ENCODE measurements around the gene SMIM13. TPM values are rescaled to one million over a fixed set of nuclear protein-coding genes. Genes with fewer than 3 reads are reported as not detected.
A peak's percentile ranks its signal among the peaks of the same experiment; 100 is the strongest.

SMIM13 gene
- total RNA-seq, 1 donor from 2014 or later, result 11.5 TPM

GRCh38 chr6:11171952-11172351, 78.3 kb downstream of the SMIM13 start:
- no peak overlapping the region for H3K27ac Mint-ChIP-seq
- peaks cover 5% of the 10 kb centered on the region for H3K9me3 Mint-ChIP-seq (ENCODE audit: low read depth)
- H3K4me3 Mint-ChIP-seq (ENCODE audit: low read depth), result no peak overlapping the region
- H3K36me3 Mint-ChIP-seq (ENCODE audit: insufficient read depth), result no peaks in the 10 kb centered on the region
- no peak for DNase-seq (ENCODE audit: low spot score, unreplicated experiment)
- peaks cover 4% of the 10 kb centered on the region for H3K27me3 Mint-ChIP-seq
- peaks cover 15% of the 10 kb centered on the region for H3K4me1 Mint-ChIP-seq (ENCODE audit: low read depth)
- TF ChIP-seq CTCF (IDR thresholded peaks at IDR 0.05; ENCODE audit: unreplicated experiment), result no peak

GRCh38 chr6:11172501-11173327, 79.1 kb downstream of the SMIM13 start:
- Mint-ChIP-seq H3K36me3 (ENCODE audit: insufficient read depth) (no peaks in the 10 kb centered on the region), H3K4me1 (ENCODE audit: low read depth) (peaks cover 15% of the 10 kb centered on the region), H3K27me3 (peaks cover 4% of the 10 kb centered on the region), H3K4me3 (ENCODE audit: low read depth) (no peak overlapping the region), H3K9me3 (ENCODE audit: low read depth) (peaks cover 5% of the 10 kb centered on the region), H3K27ac (peak overlapping the region; percentile 50)
- peak; percentile 90 for TF ChIP-seq CTCF (IDR thresholded peaks at IDR 0.05; ENCODE audit: unreplicated experiment)
- DNase-seq (ENCODE audit: low spot score, unreplicated experiment), result peak; percentile 57

GRCh38 chr6:11174242-11174611, 80.6 kb downstream of the SMIM13 start:
- Mint-ChIP-seq H3K9me3 (ENCODE audit: low read depth) (peaks cover 5% of the 10 kb centered on the region), H3K36me3 (ENCODE audit: insufficient read depth) (no peaks in the 10 kb centered on the region), H3K4me3 (ENCODE audit: low read depth) (no peak overlapping the region), H3K27ac (no peak overlapping the region), H3K27me3 (no peaks in the 10 kb centered on the region), H3K4me1 (ENCODE audit: low read depth) (peaks cover 15% of the 10 kb centered on the region)
- no peak for TF ChIP-seq CTCF (IDR thresholded peaks at IDR 0.05; ENCODE audit: unreplicated experiment)
- DNase-seq (ENCODE audit: low spot score, unreplicated experiment), result no peak

GRCh38 chr6:11177271-11177670, 83.6 kb downstream of the SMIM13 start:
- H3K4me3 Mint-ChIP-seq (ENCODE audit: low read depth), result no peak overlapping the region
- peaks cover 5% of the 10 kb centered on the region for H3K9me3 Mint-ChIP-seq (ENCODE audit: low read depth)
- peaks cover 2% of the 10 kb centered on the region for H3K36me3 Mint-ChIP-seq (ENCODE audit: insufficient read depth)
- H3K27me3 Mint-ChIP-seq, result no peaks in the 10 kb centered on the region
- H3K4me1 Mint-ChIP-seq (ENCODE audit: low read depth), result peaks cover 22% of the 10 kb centered on the region
- no peak for DNase-seq (ENCODE audit: low spot score, unreplicated experiment)
- TF ChIP-seq CTCF (IDR thresholded peaks at IDR 0.05; ENCODE audit: unreplicated experiment), result no peak
- H3K27ac Mint-ChIP-seq, result no peak overlapping the region

- DNase-seq (ENCODE audit: low spot score, unreplicated experiment), result no peak
- Mint-ChIP-seq H3K9me3 (ENCODE audit: low read depth) (peaks cover 5% of the 10 kb centered on the region), H3K4me3 (ENCODE audit: low read depth) (no peak overlapping the region), H3K36me3 (ENCODE audit: insufficient read depth) (peaks cover 11% of the 10 kb centered on the region), H3K27ac (no peak overlapping the region), H3K4me1 (ENCODE audit: low read depth) (peaks cover 11% of the 10 kb centered on the region), H3K27me3 (no peaks in the 10 kb centered on the region)
- no peak for TF ChIP-seq CTCF (IDR thresholded peaks at IDR 0.05; ENCODE audit: unreplicated experiment)
Observed at GRCh38 chr6:11179088-11179418, 85.4 kb downstream of the SMIM13 start.

All from progenitor cell of endocrine pancreas (in vitro differentiated cells).